Nephron progenitor cell (in vitro differentiated cells): Measurements from ENCODE around the gene NAALADL1.

Experiments used
- DNase-seq: peaks from one replicate; pipeline ENCODE4 v3.0.0; 2021
- H3K27ac Mint-ChIP-seq: 2 replicates; pipeline ENCODE4 v1.8.0; 2021; ENCODE audit warnings: mild to moderate bottlenecking, moderate library complexity, mixed read lengths
- H3K27me3 Mint-ChIP-seq: 2 replicates; pipeline ENCODE4 v1.8.0; 2021; ENCODE audit warnings: mild to moderate bottlenecking, low read depth, mixed read lengths; ENCODE audit not compliant: poor library complexity
- H3K36me3 Mint-ChIP-seq: 2 replicates; pipeline ENCODE4 v1.8.0; 2021; ENCODE audit warnings: low read depth, mixed read lengths
- H3K4me1 Mint-ChIP-seq: 2 replicates; pipeline ENCODE4 v1.8.0; 2021; ENCODE audit warnings: mixed read lengths
- H3K4me3 Mint-ChIP-seq: 2 replicates; pipeline ENCODE4 v1.8.0; 2021; ENCODE audit warnings: mild to moderate bottlenecking, moderate library complexity, mixed read lengths
- H3K9me3 Mint-ChIP-seq: 2 replicates; pipeline ENCODE4 v1.8.0; 2021; ENCODE audit warnings: mild to moderate bottlenecking, moderate library complexity, mixed read lengths
- TF ChIP-seq, protein P1 (sequence below): fragments of 200-600 bp; sonication (generic); IDR thresholded peaks from 2 replicates; pipeline ENCODE4 v1.5.0; 2021; ENCODE audit warnings: antibody characterized with exemption

Gene NAALADL1

DNA sequence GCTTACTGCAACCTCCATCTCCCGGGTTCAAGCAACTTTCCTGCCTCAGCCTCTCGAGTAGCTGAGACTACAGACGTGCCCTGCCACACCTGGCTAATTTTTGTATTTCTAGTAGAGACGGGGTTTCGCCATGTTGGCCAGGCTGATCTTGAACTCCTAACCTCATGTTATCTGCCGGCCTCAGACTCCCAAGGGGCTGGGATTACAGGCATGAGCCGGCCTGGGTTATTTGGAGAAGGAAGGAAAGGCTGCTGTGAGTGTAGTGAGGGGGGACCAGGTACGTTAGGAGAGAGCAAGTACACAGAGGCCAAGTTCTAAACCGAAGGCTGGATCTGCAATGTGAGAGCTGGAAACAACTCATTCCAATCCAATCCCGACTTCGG is 62.0 kb downstream of the NAALADL1 start:
- TF ChIP-seq, protein P1, sequence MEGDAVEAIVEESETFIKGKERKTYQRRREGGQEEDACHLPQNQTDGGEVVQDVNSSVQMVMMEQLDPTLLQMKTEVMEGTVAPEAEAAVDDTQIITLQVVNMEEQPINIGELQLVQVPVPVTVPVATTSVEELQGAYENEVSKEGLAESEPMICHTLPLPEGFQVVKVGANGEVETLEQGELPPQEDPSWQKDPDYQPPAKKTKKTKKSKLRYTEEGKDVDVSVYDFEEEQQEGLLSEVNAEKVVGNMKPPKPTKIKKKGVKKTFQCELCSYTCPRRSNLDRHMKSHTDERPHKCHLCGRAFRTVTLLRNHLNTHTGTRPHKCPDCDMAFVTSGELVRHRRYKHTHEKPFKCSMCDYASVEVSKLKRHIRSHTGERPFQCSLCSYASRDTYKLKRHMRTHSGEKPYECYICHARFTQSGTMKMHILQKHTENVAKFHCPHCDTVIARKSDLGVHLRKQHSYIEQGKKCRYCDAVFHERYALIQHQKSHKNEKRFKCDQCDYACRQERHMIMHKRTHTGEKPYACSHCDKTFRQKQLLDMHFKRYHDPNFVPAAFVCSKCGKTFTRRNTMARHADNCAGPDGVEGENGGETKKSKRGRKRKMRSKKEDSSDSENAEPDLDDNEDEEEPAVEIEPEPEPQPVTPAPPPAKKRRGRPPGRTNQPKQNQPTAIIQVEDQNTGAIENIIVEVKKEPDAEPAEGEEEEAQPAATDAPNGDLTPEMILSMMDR = no peak
- Mint-ChIP-seq H3K4me1 (peaks cover 33% of the 10 kb centered on the region), H3K36me3 (no peaks in the 10 kb centered on the region), H3K27me3 (peaks cover 12% of the 10 kb centered on the region), H3K4me3 (peak overlapping the region; percentile 47), H3K27ac (peak overlapping the region; percentile 78), H3K9me3 (no peaks in the 10 kb centered on the region)
- DNase-seq = no peak
